Gastrocnemius medialis (tissue), 4 donors: ENCODE data around the gene CCDC171.

Source experiments
- CTCF ChIP-seq, 5 experiments: fragments of 450-650 bp in 3 of 5; fragments of 200-600 bp in 2 of 5; sonication (generic) in 2 of 5; IDR thresholded peaks in 4 of 5; conservative IDR thresholded peaks in 1 of 5; 1 replicate in 4 of 5; 2 replicates in 1 of 5; pipeline ENCODE4 v1.5.1; 2016 to 2019; ENCODE audit warnings: antibody characterized with exemption in 5 of 5, mild to moderate bottlenecking in 3 of 5, moderate library complexity in 3 of 5
- POLR2A ChIP-seq, 2 donors: fragments of 450-650 bp; IDR thresholded peaks; one replicate each; pipeline ENCODE4 v1.6.1; 2017; ENCODE audit warnings: antibody characterized with exemption in 2 of 2, mild to moderate bottlenecking in 2 of 2, moderate library complexity in 2 of 2

- TF ChIP-seq CTCF (IDR thresholded peaks at IDR 0.05 in 4 of 5, conservative IDR thresholded peaks at IDR 0.05 in 1 of 5): no peak
- TF ChIP-seq POLR2A (IDR thresholded peaks at IDR 0.05): no peak
These were observed 336.7 kb downstream of the CCDC171 start for GRCh38 chr9:15889555-15889954.
